Activated T-cell treated with anti-CD3 and anti-CD28 coated beads for 48 hours (primary cell): Measurements from ENCODE around the gene MCM3AP.

Experiments
- DNase-seq: peaks from one replicate; pipeline ENCODE4 v3.0.0-alpha.2; 2020; ENCODE audit warnings: low read depth

Gene MCM3AP

GRCh38 chr21:46285206-46285661 is at the start of gene MCM3AP:
TSS of gene MCM3AP (minus strand) at chr21:46285611. CDS start at chr21:46285286, 325 bp downstream.
- no peak for DNase-seq

- no peak for DNase-seq
Observed at GRCh38 chr21:46334351-46335140, 49.1 kb upstream of the MCM3AP start.

GRCh38 chr21:46329796-46330195 is 44.4 kb upstream of the MCM3AP start:
- DNase-seq, result no peak

- DNase-seq, result no peak
Observed at GRCh38 chr21:46328151-46328550, 42.7 kb upstream of the MCM3AP start.

- DNase-seq, result no peak
Observed at GRCh38 chr21:46327711-46328110, 42.3 kb upstream of the MCM3AP start.

- DNase-seq, result no peak
Observed at GRCh38 chr21:46326110-46326703, 40.8 kb upstream of the MCM3AP start.

- DNase-seq, result peak; percentile 36
Observed at GRCh38 chr21:46325073-46325912, 39.9 kb upstream of the MCM3AP start.

- peak; percentile 85 for DNase-seq
Observed at GRCh38 chr21:46324390-46325072, 39.1 kb upstream of the MCM3AP start.

- DNase-seq, result peak; percentile 98
Observed at GRCh38 chr21:46323710-46324389, 38.4 kb upstream of the MCM3AP start, which contains the start of the genes C21orf58 and PCNT. TSS of gene C21orf58 (minus strand) at chr21:46323870. CDS start at chr21:46322738, 1,132 bp downstream. TSS of gene PCNT (plus strand) at chr21:46324156. CDS start at chr21:46324229, 73 bp downstream.

- DNase-seq, result no peak
Observed at GRCh38 chr21:46323227-46323709, 37.9 kb upstream of the MCM3AP start.

- peak; percentile 11 for DNase-seq
Observed at GRCh38 chr21:46322351-46323226, 37.2 kb upstream of the MCM3AP start.

- no peak for DNase-seq
Observed at GRCh38 chr21:46320331-46320801, 35.0 kb upstream of the MCM3AP start.

- DNase-seq, result no peak
Observed at GRCh38 chr21:46319186-46319585, 33.8 kb upstream of the MCM3AP start.

GRCh38 chr21:46318464-46318845 is 33.0 kb upstream of the MCM3AP start:
- DNase-seq, result no peak

- DNase-seq, result no peak
Observed at GRCh38 chr21:46317710-46318463, 32.5 kb upstream of the MCM3AP start.

- no peak for DNase-seq
Observed at GRCh38 chr21:46316708-46317324, 31.4 kb upstream of the MCM3AP start.

- no peak for DNase-seq
Observed at GRCh38 chr21:46314441-46315020, 29.1 kb upstream of the MCM3AP start.

GRCh38 chr21:46312949-46313348 is 27.5 kb upstream of the MCM3AP start:
- DNase-seq, result no peak
